Gastroesophageal sphincter (tissue), 3 donors: ENCODE results near the gene FAM111B.

Experiments
- EP300 ChIP-seq: sonication (generic); formaldehyde crosslinking; IDR thresholded peaks from one replicate; pipeline ENCODE4 v1.6.1; 2017; ENCODE audit warnings: antibody characterized with exemption, mild to moderate bottlenecking
- POLR2A ChIP-seq, 2 donors: fragments of 450-650 bp; IDR thresholded peaks; one replicate each; pipeline ENCODE4 v1.6.1; 2017; ENCODE audit warnings: antibody characterized with exemption in 2 of 2, mild to moderate bottlenecking in 2 of 2, moderate library complexity in 1 of 2
- POLR2AphosphoS5 ChIP-seq: sonication (generic); formaldehyde crosslinking; IDR thresholded peaks from one replicate; pipeline ENCODE4 v1.6.1; 2017; ENCODE audit warnings: antibody characterized with exemption
- TF ChIP-seq, protein P1 (sequence below), 4 experiments: fragments of 200-600 bp in 2 of 4; fragments of 450-650 bp in 2 of 4; sonication (generic) in 1 of 4; IDR thresholded peaks; one replicate each; pipeline ENCODE4 v1.5.1; 2017 to 2019; ENCODE audit warnings: antibody characterized with exemption in 4 of 4, mild to moderate bottlenecking in 2 of 4, moderate library complexity in 2 of 4

DNA sequence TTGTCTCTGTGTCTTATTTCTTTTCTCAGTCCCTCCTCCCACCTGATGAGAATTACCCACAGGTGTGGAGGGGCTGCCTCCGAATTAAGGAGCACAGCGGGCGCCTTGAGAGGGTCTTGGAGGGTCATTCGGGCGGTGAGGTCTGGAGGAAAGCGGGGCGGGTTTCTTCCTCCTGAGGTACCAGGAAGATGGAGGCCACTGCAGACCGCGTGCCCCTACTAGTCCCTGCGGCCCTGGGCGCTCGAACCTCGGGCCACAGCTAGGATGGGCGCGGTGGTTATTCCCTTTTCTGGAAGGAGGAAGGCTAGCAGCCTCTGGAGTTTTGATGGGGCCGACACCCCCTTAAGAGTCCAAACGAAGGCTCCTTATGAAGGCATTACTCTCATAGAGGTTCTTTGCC lies 30.2 kb downstream of the FAM111B start:
- TF ChIP-seq, protein P1, sequence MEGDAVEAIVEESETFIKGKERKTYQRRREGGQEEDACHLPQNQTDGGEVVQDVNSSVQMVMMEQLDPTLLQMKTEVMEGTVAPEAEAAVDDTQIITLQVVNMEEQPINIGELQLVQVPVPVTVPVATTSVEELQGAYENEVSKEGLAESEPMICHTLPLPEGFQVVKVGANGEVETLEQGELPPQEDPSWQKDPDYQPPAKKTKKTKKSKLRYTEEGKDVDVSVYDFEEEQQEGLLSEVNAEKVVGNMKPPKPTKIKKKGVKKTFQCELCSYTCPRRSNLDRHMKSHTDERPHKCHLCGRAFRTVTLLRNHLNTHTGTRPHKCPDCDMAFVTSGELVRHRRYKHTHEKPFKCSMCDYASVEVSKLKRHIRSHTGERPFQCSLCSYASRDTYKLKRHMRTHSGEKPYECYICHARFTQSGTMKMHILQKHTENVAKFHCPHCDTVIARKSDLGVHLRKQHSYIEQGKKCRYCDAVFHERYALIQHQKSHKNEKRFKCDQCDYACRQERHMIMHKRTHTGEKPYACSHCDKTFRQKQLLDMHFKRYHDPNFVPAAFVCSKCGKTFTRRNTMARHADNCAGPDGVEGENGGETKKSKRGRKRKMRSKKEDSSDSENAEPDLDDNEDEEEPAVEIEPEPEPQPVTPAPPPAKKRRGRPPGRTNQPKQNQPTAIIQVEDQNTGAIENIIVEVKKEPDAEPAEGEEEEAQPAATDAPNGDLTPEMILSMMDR (IDR thresholded peaks at IDR 0.05), result no peak
- TF ChIP-seq POLR2A (IDR thresholded peaks at IDR 0.05) (no peak), EP300 (no peak), POLR2AphosphoS5 (no peak)
